HG02938 (cell line): ENCODE data around the gene SDHD.

Source experiments
- ATAC-seq: cut with Tn5 transposase; IDR thresholded peaks from one replicate; pipeline ENCODE4 v1.9.1; 2021; ENCODE audit warnings: mild to moderate bottlenecking, moderate library complexity; ENCODE audit not compliant: unreplicated experiment

The SDHD gene

DNA sequence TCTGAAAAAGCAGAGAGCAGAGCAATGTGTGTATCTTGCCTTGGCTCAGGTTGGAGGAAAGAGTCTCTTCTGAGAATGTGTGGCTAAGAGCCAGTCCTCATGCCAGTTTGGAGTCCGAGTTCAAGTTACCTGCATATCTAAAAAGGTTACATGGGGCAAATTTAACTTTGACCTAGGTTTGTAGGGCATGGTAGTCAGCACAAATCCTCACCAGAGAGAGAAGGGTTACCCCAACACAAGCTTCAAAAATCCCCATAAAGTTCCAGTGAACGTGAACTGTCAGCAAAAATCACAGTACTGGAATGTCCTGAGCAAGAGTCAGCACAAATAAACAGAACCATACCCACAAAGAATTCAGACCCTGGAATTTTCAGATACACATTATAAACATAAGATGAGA, 13.8 kb downstream of the SDHD start:
- no peak for ATAC-seq

DNA sequence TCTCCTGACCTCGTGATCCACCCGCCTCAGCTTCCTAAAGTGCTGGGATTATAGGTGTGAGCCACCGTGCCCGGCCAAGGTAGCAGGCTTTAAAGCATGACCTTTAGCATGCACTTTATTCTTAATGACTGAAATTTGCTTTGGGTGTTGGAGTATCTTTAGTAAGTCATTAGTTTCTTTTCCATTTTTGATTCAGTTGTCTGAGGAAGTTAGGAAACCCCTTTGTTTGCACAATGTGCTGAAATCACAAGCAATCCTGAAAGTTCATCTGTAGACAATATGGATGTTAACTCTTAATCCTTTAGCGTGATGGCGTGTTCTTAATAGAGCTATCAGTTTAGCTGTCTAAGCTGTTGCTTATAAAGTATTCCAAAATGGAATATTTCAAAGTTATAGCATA, 16.8 kb downstream of the SDHD start:
- no peak for ATAC-seq

- no peak for ATAC-seq
Measured at GRCh38 chr11:112106070-112106469, 19.4 kb downstream of the SDHD start.

- ATAC-seq, result no peak
Measured at GRCh38 chr11:112113539-112114457, 27.1 kb downstream of the SDHD start.

GRCh38 chr11:112114460-112114859, 27.8 kb downstream of the SDHD start:
- no peak for ATAC-seq

DNA sequence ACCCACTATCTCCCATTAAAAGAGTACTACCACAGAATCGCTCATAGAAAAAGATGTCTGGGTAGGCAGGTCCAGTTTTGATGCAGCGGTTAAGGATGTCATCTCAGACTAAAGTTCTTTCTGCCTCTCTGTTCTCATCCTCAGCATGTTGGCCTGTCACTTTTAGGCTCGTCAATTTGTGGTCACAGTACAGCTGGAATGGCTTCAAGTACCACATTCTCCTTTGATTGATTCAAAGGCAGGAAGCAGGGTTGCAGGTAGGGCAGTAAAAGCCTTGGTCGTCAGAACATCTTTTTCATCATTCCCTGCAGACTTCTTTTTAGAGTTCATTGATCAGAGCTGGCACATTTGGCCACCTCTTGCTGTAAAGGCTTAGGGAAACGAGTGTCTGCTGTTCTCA, 28.7 kb downstream of the SDHD start:
- ATAC-seq, result no peak

DNA sequence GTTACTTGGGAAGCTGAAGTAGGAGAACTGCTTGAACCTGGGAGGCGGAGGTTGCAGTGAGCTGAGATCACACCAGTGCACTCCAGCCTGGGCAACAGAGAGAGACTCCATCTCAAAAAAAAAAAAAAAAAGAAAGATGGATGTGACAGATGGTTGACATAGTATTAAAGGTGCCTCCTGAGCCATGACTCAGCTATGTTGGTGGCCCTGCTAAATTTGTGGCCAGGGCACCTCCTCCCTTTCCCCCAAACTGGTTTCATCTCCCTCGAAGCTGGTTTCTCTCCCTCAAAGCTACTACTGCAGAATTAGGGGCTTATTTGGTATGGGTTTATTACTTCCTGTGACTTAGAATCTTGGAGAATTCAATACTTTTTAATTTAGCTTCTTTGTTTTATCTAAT, 31.5 kb downstream of the SDHD start:
- no peak for ATAC-seq

DNA sequence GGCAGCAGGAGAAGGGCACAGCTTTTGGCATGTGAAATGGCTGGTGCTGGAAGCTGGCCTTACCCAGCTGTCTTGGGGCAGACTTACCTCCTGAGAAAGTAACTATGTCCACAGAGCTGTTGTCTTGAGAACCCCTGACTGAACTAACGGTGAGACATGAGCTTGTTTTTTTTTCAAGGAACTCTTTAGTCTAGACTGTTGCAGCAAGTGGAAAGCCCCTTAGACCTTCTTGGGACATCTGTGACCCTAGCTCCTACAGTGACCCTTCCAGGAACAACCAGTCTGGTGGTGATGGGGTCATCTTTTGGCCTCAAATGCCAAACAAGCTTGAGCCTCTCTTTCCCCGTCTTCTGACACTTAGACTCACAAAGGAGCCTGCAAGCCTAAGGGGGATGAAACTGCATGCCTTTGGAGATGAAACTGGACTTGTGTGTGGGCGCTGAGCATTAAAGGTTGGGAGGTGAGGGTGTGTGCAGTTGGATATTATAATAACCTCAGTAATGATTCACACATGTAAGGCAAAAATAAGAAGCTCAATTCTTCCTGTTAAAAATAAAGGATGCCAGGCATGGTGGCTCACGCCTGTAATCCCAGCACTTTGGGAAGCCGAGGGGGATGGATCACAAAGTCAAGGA, 35.4 kb downstream of the SDHD start:
- ATAC-seq, result no peak

DNA sequence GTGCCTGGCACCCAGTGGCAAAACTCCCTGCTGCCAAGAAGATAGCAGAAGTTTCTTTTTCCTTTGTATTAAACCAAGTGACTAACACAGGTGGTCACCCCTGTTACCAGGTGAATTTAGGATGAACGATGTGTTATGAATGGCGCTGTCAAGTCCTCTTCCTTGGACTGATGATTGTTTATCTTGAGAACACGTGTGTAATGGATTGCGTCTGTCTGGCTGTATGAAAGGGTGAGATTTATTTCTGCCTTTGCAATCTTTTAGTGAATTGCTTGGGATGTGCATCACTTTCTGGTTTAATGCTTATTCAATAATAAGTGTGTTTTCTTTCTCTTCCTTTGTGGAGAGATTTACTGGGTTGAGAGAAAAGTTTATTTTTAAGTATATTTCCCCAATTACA, 36.5 kb downstream of the SDHD start:
- no peak for ATAC-seq

GRCh38 chr11:112127056-112127455, 40.4 kb downstream of the SDHD start:
- ATAC-seq, result no peak

DNA sequence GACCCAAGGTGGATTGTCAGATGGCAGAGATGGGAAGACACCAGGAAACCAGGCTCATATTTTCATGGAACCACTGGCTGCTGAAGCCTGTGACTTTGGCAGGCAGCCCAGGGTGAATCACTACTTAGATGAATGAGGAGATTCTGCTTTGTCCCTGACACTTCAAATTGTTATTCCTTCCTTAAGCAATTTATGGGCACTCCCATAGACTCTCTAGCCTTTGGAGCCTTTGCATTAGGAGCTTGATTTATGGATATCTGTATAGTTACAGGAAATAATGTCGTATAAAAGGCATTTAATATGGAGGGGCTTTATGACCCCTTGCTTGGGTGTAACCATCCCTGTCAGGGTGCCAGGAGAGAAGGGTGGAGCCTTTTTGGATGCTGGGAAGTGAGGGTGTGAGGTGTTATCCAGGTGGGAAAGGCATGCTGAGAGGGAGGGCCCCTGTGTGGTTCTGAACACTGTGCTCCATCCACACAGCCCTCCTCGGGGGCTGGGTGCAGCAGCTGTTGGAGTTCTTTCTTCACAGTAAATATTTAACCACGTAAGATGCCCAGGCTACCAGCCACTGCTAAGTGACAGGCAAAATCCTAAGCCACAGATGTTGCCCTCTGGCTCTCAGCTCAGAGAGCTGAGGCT, 41.9 kb downstream of the SDHD start:
- no peak for ATAC-seq

GRCh38 chr11:112129656-112130055, 43.0 kb downstream of the SDHD start:
- ATAC-seq, result no peak

- no peak for ATAC-seq
Measured at GRCh38 chr11:112132737-112133136, 46.1 kb downstream of the SDHD start.

DNA sequence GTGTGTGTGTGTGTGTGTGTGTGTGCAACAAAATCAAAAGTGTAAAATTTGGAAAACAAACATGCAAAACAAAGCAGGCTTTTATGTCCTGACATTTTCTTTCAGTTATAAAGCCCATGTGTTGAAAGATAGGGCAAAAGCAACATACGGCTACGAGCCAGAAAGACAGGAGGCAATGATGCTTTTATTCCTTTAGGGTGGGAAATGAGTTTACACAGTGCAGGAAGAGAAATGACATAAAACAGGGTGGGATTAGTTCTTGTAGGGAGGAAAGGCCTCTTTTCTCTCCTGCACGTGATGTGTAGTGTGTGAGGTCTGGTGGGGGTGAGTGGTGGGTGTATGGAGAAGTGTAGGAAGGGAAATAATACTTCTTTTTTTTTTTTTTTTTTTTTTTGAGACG, 47.8 kb downstream of the SDHD start:
- ATAC-seq, result no peak

- no peak for ATAC-seq
Measured at GRCh38 chr11:112143597-112143996, 56.9 kb downstream of the SDHD start.
